ENCODE data around the gene MAP1LC3C.

- TF ChIP-seq, protein P1, sequence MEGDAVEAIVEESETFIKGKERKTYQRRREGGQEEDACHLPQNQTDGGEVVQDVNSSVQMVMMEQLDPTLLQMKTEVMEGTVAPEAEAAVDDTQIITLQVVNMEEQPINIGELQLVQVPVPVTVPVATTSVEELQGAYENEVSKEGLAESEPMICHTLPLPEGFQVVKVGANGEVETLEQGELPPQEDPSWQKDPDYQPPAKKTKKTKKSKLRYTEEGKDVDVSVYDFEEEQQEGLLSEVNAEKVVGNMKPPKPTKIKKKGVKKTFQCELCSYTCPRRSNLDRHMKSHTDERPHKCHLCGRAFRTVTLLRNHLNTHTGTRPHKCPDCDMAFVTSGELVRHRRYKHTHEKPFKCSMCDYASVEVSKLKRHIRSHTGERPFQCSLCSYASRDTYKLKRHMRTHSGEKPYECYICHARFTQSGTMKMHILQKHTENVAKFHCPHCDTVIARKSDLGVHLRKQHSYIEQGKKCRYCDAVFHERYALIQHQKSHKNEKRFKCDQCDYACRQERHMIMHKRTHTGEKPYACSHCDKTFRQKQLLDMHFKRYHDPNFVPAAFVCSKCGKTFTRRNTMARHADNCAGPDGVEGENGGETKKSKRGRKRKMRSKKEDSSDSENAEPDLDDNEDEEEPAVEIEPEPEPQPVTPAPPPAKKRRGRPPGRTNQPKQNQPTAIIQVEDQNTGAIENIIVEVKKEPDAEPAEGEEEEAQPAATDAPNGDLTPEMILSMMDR (IDR thresholded peaks at IDR 0.05): peak; percentile 97
- TF ChIP-seq ZFX (IDR thresholded peaks at IDR 0.05; ENCODE audit: borderline replicate concordance): no peak
Measured at GRCh38 chr1:241998412-241998921, 431 bp downstream of the MAP1LC3C start.

All from 22Rv1 (cell line).